ENCODE results near the gene ZNF677. TPM values are rescaled to one million over a fixed set of nuclear protein-coding genes. Genes with fewer than 3 reads are reported as not detected.
"Not testable (repeated sequence)": the region's sequence is repeated elsewhere in the genome, so short reads cannot be mapped to it uniquely, and the experiment has no call there.

ZNF677 gene
- polyA plus RNA-seq, 1 experiment = 12.9 TPM

GRCh38 chr19:53237114-53237777 lies 17.4 kb downstream of the ZNF677 start:
- no peaks in the 10 kb centered on the region for H3K27me3 ChIP-seq (ENCODE audit: control insufficient read depth, insufficient read depth, low read length)
- TF ChIP-seq, protein P1, sequence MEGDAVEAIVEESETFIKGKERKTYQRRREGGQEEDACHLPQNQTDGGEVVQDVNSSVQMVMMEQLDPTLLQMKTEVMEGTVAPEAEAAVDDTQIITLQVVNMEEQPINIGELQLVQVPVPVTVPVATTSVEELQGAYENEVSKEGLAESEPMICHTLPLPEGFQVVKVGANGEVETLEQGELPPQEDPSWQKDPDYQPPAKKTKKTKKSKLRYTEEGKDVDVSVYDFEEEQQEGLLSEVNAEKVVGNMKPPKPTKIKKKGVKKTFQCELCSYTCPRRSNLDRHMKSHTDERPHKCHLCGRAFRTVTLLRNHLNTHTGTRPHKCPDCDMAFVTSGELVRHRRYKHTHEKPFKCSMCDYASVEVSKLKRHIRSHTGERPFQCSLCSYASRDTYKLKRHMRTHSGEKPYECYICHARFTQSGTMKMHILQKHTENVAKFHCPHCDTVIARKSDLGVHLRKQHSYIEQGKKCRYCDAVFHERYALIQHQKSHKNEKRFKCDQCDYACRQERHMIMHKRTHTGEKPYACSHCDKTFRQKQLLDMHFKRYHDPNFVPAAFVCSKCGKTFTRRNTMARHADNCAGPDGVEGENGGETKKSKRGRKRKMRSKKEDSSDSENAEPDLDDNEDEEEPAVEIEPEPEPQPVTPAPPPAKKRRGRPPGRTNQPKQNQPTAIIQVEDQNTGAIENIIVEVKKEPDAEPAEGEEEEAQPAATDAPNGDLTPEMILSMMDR (IDR thresholded peaks at IDR 0.05; ENCODE audit: insufficient read depth, low read depth, low read length) = no peak
- ChIA-PET CTCF (interaction anchor here (1.7 kb wide), 1 partner anchor 15 kb away, joined by 4 read pairs; no protein-coding TSS in a partner anchor), POLR2A (no interaction called here)
- 0 out of 2 replicates have a peak, but pooled peaks cover 2% of the 10 kb centered on the region for H3K36me3 ChIP-seq (ENCODE audit: control insufficient read depth, insufficient read depth, low read length)
- H3K4me3 ChIP-seq (ENCODE audit: low read depth, low read length) = no peak overlapping the region
- no peak for DNase-seq (ENCODE audit: low read depth)

GRCh38 chr19:53224606-53225005 lies 30.1 kb downstream of the ZNF677 start:
- H3K4me3 ChIP-seq (ENCODE audit: low read depth, low read length) = no peak overlapping the region
- CTCF ChIA-PET = interaction anchor here (0.6 kb wide), 1 partner anchor 95 kb away, joined by 4 read pairs; no protein-coding TSS in a partner anchor
- H3K36me3 ChIP-seq (ENCODE audit: control insufficient read depth, insufficient read depth, low read length) = no peaks in the 10 kb centered on the region
- H3K27me3 ChIP-seq (ENCODE audit: control insufficient read depth, insufficient read depth, low read length) = no peaks in the 10 kb centered on the region
- TF ChIP-seq, protein P1 (IDR thresholded peaks at IDR 0.05; ENCODE audit: insufficient read depth, low read depth, low read length) = no peak
- no peak for DNase-seq (ENCODE audit: low read depth)
- POLR2A ChIA-PET = no interaction called here

DNA sequence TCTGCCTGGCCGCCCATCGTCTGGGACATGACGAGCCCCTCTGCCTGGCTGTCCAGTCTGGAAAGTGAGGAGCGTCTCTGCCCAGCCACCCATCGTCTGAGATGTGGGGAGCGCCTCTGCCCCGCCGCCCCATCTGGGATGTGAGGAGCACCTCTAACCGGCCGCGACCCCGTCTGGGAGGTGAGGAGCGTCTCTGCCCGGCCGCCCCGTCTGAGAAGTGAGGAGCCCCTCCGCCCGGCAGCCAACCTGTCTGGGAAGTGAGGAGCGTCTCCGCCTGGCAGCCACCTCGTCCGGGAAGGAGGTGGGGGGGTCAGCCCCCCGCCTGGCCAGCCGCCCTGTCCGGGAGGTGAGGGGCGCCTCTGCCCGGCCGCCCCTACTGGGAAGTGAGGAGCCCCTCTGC lies 32.0 kb downstream of the ZNF677 start:
- H3K27me3 ChIP-seq (ENCODE audit: control insufficient read depth, insufficient read depth, low read length); CTCF ChIA-PET; H3K4me3 ChIP-seq (ENCODE audit: low read depth, low read length); H3K36me3 ChIP-seq (ENCODE audit: control insufficient read depth, insufficient read depth, low read length); POLR2A ChIA-PET; DNase-seq (ENCODE audit: low read depth): not testable (repeated sequence)

GRCh38 chr19:53212703-53213320 lies 41.9 kb downstream of the ZNF677 start:
- ChIA-PET CTCF (no interaction called here), POLR2A (no interaction called here)

GRCh38 chr19:53211554-53211953 lies 43.1 kb downstream of the ZNF677 start:
- H3K27me3 ChIP-seq (ENCODE audit: control insufficient read depth, insufficient read depth, low read length); H3K4me3 ChIP-seq (ENCODE audit: low read depth, low read length); CTCF ChIA-PET; POLR2A ChIA-PET; DNase-seq (ENCODE audit: low read depth); H3K36me3 ChIP-seq (ENCODE audit: control insufficient read depth, insufficient read depth, low read length): not testable (repeated sequence)

More at GRCh38 chr19:53212703-53213320, 41.9 kb downstream of the ZNF677 start:
- TF ChIP-seq, protein P1 (IDR thresholded peaks at IDR 0.05; ENCODE audit: insufficient read depth, low read depth, low read length) = no peak
- no peak for DNase-seq (ENCODE audit: low read depth)
- Histone ChIP-seq H3K4me3 (ENCODE audit: low read depth, low read length) (no peak overlapping the region), H3K36me3 (ENCODE audit: control insufficient read depth, insufficient read depth, low read length) (peaks cover 5% of the 10 kb centered on the region; the same call in 1 of the 2 replicates), H3K27me3 (ENCODE audit: control insufficient read depth, insufficient read depth, low read length) (no peaks in the 10 kb centered on the region)

DNA sequence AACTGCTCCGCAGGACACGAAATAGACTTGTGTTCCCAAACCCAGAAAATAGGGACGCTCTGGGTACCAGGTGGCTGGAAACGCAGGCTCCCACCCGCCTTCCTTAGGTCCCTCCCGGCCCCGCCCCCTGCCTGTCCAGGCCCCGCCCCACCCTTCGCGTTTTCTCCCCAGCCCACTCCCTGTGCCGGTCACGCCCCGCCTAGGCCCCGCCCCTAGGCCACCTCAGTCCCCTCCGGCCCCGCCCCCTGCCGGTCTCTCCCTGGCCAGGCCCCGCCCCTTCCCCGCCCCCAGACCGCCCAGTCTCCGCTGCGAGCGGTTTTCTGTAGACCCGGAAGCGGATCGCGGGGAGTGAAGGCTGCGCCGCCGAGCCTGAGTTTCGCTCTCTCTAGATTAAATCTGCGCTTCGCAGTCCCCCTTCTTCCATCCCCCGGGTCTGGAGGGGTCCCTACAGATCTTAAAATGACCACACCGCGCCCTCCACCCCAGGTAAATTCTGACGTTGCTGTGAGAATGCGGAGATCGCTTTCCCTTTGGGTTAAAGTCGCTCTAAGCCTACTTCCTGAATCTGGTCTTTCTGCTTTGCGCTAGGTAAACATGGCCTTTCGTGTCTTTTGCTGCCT lies 57.8 kb downstream of the ZNF677 start:
- peak; percentile 39 for DNase-seq (ENCODE audit: low read depth)
- POLR2A ChIA-PET = no interaction called here
- CTCF ChIA-PET = no interaction called here
- H3K36me3 ChIP-seq (ENCODE audit: control insufficient read depth, insufficient read depth, low read length) = peaks cover 3% of the 10 kb centered on the region; the same call in 1 of the 2 replicates
- H3K4me3 ChIP-seq (ENCODE audit: low read depth, low read length) = peak overlapping the region; percentile 71
- TF ChIP-seq, protein P1 (IDR thresholded peaks at IDR 0.05; ENCODE audit: insufficient read depth, low read depth, low read length) = no peak
- H3K27me3 ChIP-seq (ENCODE audit: control insufficient read depth, insufficient read depth, low read length) = no peaks in the 10 kb centered on the region

Measured in BJ (cell line).